K562 (cell line): Measurements from ENCODE around the gene OSBPL1A. TPM values are rescaled to one million over a fixed set of nuclear protein-coding genes. Genes with fewer than 3 reads are reported as not detected.
A peak's percentile ranks its signal among the peaks of the same experiment; 100 is the strongest.

Experiments
- ASH1L ChIP-seq: fragments of 450-650 bp; IDR thresholded peaks from 2 replicates; pipeline ENCODE4 v1.6.1; 2018; ENCODE audit warnings: borderline replicate concordance, mild to moderate bottlenecking, low read depth; ENCODE audit not compliant: partially characterized antibody
- ATF1 ChIP-seq, 2 experiments: fragments of 450-650 bp in 1 of 2; IDR thresholded peaks; 2 replicates each; pipeline ENCODE4 v1.6.1; 2016; ENCODE audit warnings: missing compliant biosample characterization in 1 of 2, missing genetic modification characterization in 1 of 2
- ETS2 ChIP-seq: IDR thresholded peaks from 2 replicates; pipeline ENCODE4 v1.6.1; 2016; ENCODE audit warnings: borderline replicate concordance, missing genetic modification characterization, mild to moderate bottlenecking, moderate library complexity, missing compliant biosample characterization; ENCODE audit not compliant: poor library complexity, severe bottlenecking
- FOSL1 ChIP-seq: fragments of 200-800 bp; sonication (Bioruptor generic); conservative IDR thresholded peaks from 2 replicates; pipeline ENCODE4 v1.6.1; 2016; ENCODE audit warnings: missing genetic modification characterization, missing compliant biosample characterization
- FOXA1 ChIP-seq: fragments of 450-650 bp; IDR thresholded peaks from 2 replicates; pipeline ENCODE4 v1.6.1; 2016; ENCODE audit warnings: mild to moderate bottlenecking, borderline replicate concordance
- HIVEP1 ChIP-seq: fragments of 250-450 bp; sonication (Bioruptor Pico); IDR thresholded peaks from 2 replicates; pipeline ENCODE4 v1.4.0; 2020; ENCODE audit warnings: mild to moderate bottlenecking
- MIER1 ChIP-seq: fragments of 450-650 bp; IDR thresholded peaks from 2 replicates; pipeline ENCODE4 v1.6.1; 2016; ENCODE audit warnings: antibody characterized with exemption, mild to moderate bottlenecking, low read depth
- ZNF24 ChIP-seq: fragments of 450-650 bp; IDR thresholded peaks from 2 replicates; pipeline ENCODE4 v1.6.1; 2016
- ZNF253 ChIP-seq: fragments of 250-450 bp; sonication (Bioruptor Pico); conservative IDR thresholded peaks from 2 replicates; pipeline ENCODE4 v1.6.1; 2021; ENCODE audit warnings: mild to moderate bottlenecking
- ZNF316 ChIP-seq: fragments of 450-650 bp; IDR thresholded peaks from 2 replicates; pipeline ENCODE4 v1.6.1; 2016
- ZNF668 ChIP-seq: fragments of 250-450 bp; sonication (Bioruptor Pico); IDR thresholded peaks from 2 replicates; pipeline ENCODE4 v1.8.0; 2022; ENCODE audit warnings: mild to moderate bottlenecking, inconsistent platforms
- ZNF830 ChIP-seq: fragments of 250-450 bp; sonication (Bioruptor Pico); IDR thresholded peaks from 2 replicates; pipeline ENCODE4 v1.5.0; 2021; ENCODE audit warnings: mild to moderate bottlenecking
- ZZZ3 ChIP-seq: fragments of 450-650 bp; IDR thresholded peaks from 2 replicates; pipeline ENCODE4 v1.6.1; 2016; ENCODE audit warnings: antibody characterized with exemption, mild to moderate bottlenecking, moderate library complexity
- polyA plus RNA-seq, 8 experiments: library from polyadenylated mRNA; depleted of rRNA in 4 of 8; stranded (reverse) in 5 of 8; unstranded in 3 of 8; fragments of >200 nt; fragmentation: Nextera tagmentation in 2 of 8; fragmentation: Illumina TruSeq in 1 of 8; extraction: Ambion mirVana in 2 of 8; extraction: Trizol in 1 of 8; gene quantifications; 2 replicates each; pipeline versions ENCODE4 v1.2.1 to v1.2.3, GENCODE V29; 2011 to 2014; ENCODE audit warnings: inconsistent platforms in 1 of 8, missing spikeins in 1 of 8
- total RNA-seq, 7 experiments: library from RNA; depleted of rRNA in 6 of 7; stranded (reverse); fragments of >200 nt in 6 of 7; fragmentation: Illumina TruSeq in 2 of 7; extraction: Trizol in 2 of 7; gene quantifications; 2 replicates each; pipeline versions ENCODE4 v1.2.1 to v1.2.3, GENCODE V29; 2011 to 2021; ENCODE audit warnings: low replicate concordance in 1 of 7
- TF ChIP-seq, protein P1 (sequence below): fragments of 250-450 bp; sonication (Bioruptor Pico); IDR thresholded peaks from 2 replicates; pipeline ENCODE4 v1.4.0; 2020; ENCODE audit warnings: mild to moderate bottlenecking, moderate library complexity, borderline replicate concordance
- TF ChIP-seq, protein P2 (sequence below): fragments of 450-650 bp; IDR thresholded peaks from 2 replicates; pipeline ENCODE4 v1.6.1; 2016; ENCODE audit warnings: borderline replicate concordance
- TF ChIP-seq, protein P3 (sequence below): IDR thresholded peaks from 2 replicates; pipeline ENCODE4 v1.6.1; 2011; ENCODE audit warnings: borderline replicate concordance, low read depth, mild to moderate bottlenecking, moderate library complexity, low read length; ENCODE audit not compliant: insufficient read depth, poor library complexity, severe bottlenecking
- TF ChIP-seq, protein P4 (sequence below): fragments of 150-350 bp; IDR thresholded peaks from 2 replicates; pipeline ENCODE4 v1.6.1; 2014; ENCODE audit warnings: low read depth, mild to moderate bottlenecking, low read length, borderline replicate concordance

OSBPL1A gene
- total and polyA plus RNA-seq, 9 of the 15 experiments (the other 6 are each of a cell fraction or from before 2014, with no cell fraction given): 0.40 to 0.49 TPM; not detected in 7

DNA sequence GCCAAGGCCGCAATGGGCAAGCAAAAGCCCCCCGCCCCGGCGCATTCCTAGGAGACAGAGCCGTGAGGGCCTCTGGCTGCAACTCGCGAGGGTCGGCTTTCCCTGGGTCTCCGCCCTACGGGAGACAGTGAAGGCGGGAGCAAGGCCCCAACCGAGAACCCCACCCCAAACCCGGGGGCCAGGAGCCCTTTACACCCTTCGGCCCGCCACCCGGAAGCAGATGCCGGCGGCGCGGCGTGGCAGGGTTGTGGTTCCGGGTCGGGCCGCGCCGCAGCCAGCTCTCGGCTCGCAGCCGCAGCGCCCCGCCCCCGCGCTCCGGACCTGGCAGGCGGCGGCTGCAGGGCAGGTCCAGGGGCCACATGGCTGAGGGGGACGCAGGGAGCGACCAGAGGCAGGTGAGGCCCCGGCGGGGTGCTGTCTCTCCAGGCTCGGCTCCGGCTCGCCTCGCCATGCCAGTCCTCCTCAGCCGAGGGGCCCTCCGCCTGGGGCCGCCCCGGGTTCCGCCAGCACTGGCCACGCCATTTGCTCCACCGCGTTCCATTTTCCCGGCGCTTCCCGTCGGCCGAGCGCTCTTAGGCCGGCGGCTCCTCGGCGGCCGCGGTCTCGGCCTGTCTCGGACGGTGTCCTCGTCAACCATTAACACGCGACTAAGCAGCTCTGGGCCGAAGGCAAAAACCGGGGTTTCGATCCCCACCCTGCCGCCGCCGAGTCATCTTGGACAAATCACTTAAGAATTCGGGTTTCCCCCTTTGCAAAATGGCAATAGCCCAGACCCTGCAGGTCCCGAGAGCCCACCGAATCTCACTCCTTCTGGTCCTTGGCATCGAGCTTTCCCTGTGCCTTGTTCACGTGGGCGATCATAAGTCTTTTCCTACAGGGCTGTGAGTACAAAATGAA, 29.0 kb upstream of the OSBPL1A start, which contains the start of gene IMPACT (continued):
- no peak for TF ChIP-seq ZZZ3
- TF ChIP-seq ASH1L: no peak
- TF ChIP-seq ZNF253 (CRISPR knock-in tag): no peak
- TF ChIP-seq ZNF830 (CRISPR knock-in tag): no peak
- peak; percentile 82; the same call in 1 of the 2 replicates for TF ChIP-seq HIVEP1 (CRISPR knock-in tag)
- no peak for TF ChIP-seq FOSL1 (tag)
- peak; percentile 82; the same call in 1 of the 2 replicates for TF ChIP-seq ZNF668 (CRISPR knock-in tag)
- no peak for TF ChIP-seq MIER1
- TF ChIP-seq, protein P1, sequence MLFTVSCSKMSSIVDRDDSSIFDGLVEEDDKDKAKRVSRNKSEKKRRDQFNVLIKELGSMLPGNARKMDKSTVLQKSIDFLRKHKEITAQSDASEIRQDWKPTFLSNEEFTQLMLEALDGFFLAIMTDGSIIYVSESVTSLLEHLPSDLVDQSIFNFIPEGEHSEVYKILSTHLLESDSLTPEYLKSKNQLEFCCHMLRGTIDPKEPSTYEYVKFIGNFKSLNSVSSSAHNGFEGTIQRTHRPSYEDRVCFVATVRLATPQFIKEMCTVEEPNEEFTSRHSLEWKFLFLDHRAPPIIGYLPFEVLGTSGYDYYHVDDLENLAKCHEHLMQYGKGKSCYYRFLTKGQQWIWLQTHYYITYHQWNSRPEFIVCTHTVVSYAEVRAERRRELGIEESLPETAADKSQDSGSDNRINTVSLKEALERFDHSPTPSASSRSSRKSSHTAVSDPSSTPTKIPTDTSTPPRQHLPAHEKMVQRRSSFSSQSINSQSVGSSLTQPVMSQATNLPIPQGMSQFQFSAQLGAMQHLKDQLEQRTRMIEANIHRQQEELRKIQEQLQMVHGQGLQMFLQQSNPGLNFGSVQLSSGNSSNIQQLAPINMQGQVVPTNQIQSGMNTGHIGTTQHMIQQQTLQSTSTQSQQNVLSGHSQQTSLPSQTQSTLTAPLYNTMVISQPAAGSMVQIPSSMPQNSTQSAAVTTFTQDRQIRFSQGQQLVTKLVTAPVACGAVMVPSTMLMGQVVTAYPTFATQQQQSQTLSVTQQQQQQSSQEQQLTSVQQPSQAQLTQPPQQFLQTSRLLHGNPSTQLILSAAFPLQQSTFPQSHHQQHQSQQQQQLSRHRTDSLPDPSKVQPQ (CRISPR knock-in tag): peak; percentile 80
- TF ChIP-seq ETS2: no peak
- TF ChIP-seq, protein P2, sequence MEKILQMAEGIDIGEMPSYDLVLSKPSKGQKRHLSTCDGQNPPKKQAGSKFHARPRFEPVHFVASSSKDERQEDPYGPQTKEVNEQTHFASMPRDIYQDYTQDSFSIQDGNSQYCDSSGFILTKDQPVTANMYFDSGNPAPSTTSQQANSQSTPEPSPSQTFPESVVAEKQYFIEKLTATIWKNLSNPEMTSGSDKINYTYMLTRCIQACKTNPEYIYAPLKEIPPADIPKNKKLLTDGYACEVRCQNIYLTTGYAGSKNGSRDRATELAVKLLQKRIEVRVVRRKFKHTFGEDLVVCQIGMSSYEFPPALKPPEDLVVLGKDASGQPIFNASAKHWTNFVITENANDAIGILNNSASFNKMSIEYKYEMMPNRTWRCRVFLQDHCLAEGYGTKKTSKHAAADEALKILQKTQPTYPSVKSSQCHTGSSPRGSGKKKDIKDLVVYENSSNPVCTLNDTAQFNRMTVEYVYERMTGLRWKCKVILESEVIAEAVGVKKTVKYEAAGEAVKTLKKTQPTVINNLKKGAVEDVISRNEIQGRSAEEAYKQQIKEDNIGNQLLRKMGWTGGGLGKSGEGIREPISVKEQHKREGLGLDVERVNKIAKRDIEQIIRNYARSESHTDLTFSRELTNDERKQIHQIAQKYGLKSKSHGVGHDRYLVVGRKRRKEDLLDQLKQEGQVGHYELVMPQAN: no peak
- TF ChIP-seq ATF1 (CRISPR knock-in tag; IDR thresholded peaks at IDR 0.05): no peak
- TF ChIP-seq ATF1 (tag; IDR thresholded peaks at IDR 0.05): peak; percentile 82
- no peak for TF ChIP-seq ZNF24
- no peak for TF ChIP-seq ZNF316
- TF ChIP-seq, protein P3, sequence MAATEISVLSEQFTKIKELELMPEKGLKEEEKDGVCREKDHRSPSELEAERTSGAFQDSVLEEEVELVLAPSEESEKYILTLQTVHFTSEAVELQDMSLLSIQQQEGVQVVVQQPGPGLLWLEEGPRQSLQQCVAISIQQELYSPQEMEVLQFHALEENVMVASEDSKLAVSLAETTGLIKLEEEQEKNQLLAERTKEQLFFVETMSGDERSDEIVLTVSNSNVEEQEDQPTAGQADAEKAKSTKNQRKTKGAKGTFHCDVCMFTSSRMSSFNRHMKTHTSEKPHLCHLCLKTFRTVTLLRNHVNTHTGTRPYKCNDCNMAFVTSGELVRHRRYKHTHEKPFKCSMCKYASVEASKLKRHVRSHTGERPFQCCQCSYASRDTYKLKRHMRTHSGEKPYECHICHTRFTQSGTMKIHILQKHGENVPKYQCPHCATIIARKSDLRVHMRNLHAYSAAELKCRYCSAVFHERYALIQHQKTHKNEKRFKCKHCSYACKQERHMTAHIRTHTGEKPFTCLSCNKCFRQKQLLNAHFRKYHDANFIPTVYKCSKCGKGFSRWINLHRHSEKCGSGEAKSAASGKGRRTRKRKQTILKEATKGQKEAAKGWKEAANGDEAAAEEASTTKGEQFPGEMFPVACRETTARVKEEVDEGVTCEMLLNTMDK: no peak
- TF ChIP-seq, protein P4, sequence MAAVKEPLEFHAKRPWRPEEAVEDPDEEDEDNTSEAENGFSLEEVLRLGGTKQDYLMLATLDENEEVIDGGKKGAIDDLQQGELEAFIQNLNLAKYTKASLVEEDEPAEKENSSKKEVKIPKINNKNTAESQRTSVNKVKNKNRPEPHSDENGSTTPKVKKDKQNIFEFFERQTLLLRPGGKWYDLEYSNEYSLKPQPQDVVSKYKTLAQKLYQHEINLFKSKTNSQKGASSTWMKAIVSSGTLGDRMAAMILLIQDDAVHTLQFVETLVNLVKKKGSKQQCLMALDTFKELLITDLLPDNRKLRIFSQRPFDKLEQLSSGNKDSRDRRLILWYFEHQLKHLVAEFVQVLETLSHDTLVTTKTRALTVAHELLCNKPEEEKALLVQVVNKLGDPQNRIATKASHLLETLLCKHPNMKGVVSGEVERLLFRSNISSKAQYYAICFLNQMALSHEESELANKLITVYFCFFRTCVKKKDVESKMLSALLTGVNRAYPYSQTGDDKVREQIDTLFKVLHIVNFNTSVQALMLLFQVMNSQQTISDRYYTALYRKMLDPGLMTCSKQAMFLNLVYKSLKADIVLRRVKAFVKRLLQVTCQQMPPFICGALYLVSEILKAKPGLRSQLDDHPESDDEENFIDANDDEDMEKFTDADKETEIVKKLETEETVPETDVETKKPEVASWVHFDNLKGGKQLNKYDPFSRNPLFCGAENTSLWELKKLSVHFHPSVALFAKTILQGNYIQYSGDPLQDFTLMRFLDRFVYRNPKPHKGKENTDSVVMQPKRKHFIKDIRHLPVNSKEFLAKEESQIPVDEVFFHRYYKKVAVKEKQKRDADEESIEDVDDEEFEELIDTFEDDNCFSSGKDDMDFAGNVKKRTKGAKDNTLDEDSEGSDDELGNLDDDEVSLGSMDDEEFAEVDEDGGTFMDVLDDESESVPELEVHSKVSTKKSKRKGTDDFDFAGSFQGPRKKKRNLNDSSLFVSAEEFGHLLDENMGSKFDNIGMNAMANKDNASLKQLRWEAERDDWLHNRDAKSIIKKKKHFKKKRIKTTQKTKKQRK: no peak
- no peak for TF ChIP-seq FOXA1
